HEK293T (cell line): ENCODE results near the gene SPDYE4.

ENCODE experiments used
- ARNT ChIP-seq: fragments of 450-650 bp; IDR thresholded peaks from 2 replicates; pipeline ENCODE4 v1.6.1; 2017; ENCODE audit warnings: mild to moderate bottlenecking
- BHLHE40 ChIP-seq: fragments of 450-650 bp; IDR thresholded peaks from 2 replicates; pipeline ENCODE4 v1.6.1; 2016; ENCODE audit warnings: mild to moderate bottlenecking, moderate library complexity, borderline replicate concordance
- FOXA1 ChIP-seq: fragments of 450-650 bp; IDR thresholded peaks from 2 replicates; pipeline ENCODE4 v1.6.1; 2016; ENCODE audit warnings: mild to moderate bottlenecking
- FOXK2 ChIP-seq: fragments of 450-650 bp; IDR thresholded peaks from 2 replicates; pipeline ENCODE4 v1.6.1; 2016; ENCODE audit warnings: mild to moderate bottlenecking
- FOXM1 ChIP-seq: fragments of 450-650 bp; IDR thresholded peaks from 2 replicates; pipeline ENCODE4 v1.6.1; 2017; ENCODE audit warnings: mild to moderate bottlenecking, borderline replicate concordance
- NFRKB ChIP-seq: fragments of 450-650 bp; IDR thresholded peaks from 2 replicates; pipeline ENCODE4 v1.6.1; 2016; ENCODE audit warnings: mild to moderate bottlenecking, moderate library complexity
- PKNOX1 ChIP-seq: fragments of 450-650 bp; IDR thresholded peaks from 2 replicates; pipeline ENCODE4 v1.6.1; 2016
- SP1 ChIP-seq: fragments of 450-650 bp; IDR thresholded peaks from 2 replicates; pipeline ENCODE4 v1.6.1; 2017
- SUZ12 ChIP-seq: fragments of 450-650 bp; IDR thresholded peaks from 2 replicates; pipeline ENCODE4 v1.6.1; 2016; ENCODE audit warnings: mild to moderate bottlenecking
- TARDBP ChIP-seq: fragments of 450-650 bp; IDR thresholded peaks from 2 replicates; pipeline ENCODE4 v1.6.1; 2016
- ZNF384 ChIP-seq: fragments of 450-650 bp; IDR thresholded peaks from 2 replicates; pipeline ENCODE4 v1.6.1; 2016

GRCh38 chr17:8792646-8793045 is 34.3 kb upstream of the SPDYE4 start:
- no peak for TF ChIP-seq SP1
- TF ChIP-seq ZNF384: no peak
- TF ChIP-seq TARDBP: no peak
- no peak for TF ChIP-seq FOXK2
- no peak for TF ChIP-seq BHLHE40
- no peak for TF ChIP-seq SUZ12
- no peak for TF ChIP-seq FOXA1
- TF ChIP-seq PKNOX1: no peak
- no peak for TF ChIP-seq ARNT
- TF ChIP-seq FOXM1: no peak
- TF ChIP-seq NFRKB: no peak
